Calu3 (cell line): ENCODE measurements around the gene TNRC18. TPM values are rescaled to one million over a fixed set of nuclear protein-coding genes. Genes with fewer than 3 reads are reported as not detected.

Source experiments
- BruUV-seq: library from RNA; stranded (reverse); fragments of 400-500 nt; replicated peaks from 2 replicates; lab custom pipeline; 2021; lab: Mats Ljungman, UMichigan
- CTCF ChIA-PET: fragments of 300-600 bp; sonication (Branson Sonifier 250); formaldehyde crosslinking; loops from one replicate; lab custom pipeline; 2022; ENCODE audit warnings: antibody characterized with exemption; lab: Charles Lee
- DNase-seq: peaks from one replicate; pipeline ENCODE4 v3.0.0; 2022
- H3K27ac Mint-ChIP-seq: one replicate; pipeline ENCODE4 v1.8.0; 2022; ENCODE audit warnings: mixed read lengths; ENCODE audit not compliant: unreplicated experiment
- H3K27me3 Mint-ChIP-seq: one replicate; pipeline ENCODE4 v1.8.0; 2022; ENCODE audit warnings: mixed read lengths; ENCODE audit not compliant: unreplicated experiment
- H3K36me3 Mint-ChIP-seq: one replicate; pipeline ENCODE4 v1.8.0; 2022; ENCODE audit warnings: mild to moderate bottlenecking, moderate library complexity, mixed read lengths; ENCODE audit not compliant: insufficient read depth, unreplicated experiment
- H3K4me1 Mint-ChIP-seq: one replicate; pipeline ENCODE4 v1.8.0; 2022; ENCODE audit warnings: mild to moderate bottlenecking, low read depth, mixed read lengths; ENCODE audit not compliant: unreplicated experiment
- H3K4me3 Mint-ChIP-seq: one replicate; pipeline ENCODE4 v1.8.0; 2022; ENCODE audit warnings: mild to moderate bottlenecking, low read depth, moderate library complexity, mixed read lengths; ENCODE audit not compliant: unreplicated experiment
- H3K9me3 Mint-ChIP-seq: one replicate; pipeline ENCODE4 v1.8.0; 2022; ENCODE audit warnings: low read depth, mixed read lengths; ENCODE audit not compliant: unreplicated experiment
- CTCF ChIP-seq: fragments of 200-600 bp; IDR thresholded peaks from one replicate; pipeline ENCODE4 v1.8.0; 2022; ENCODE audit warnings: antibody characterized with exemption; ENCODE audit not compliant: unreplicated experiment
- intact Hi-C: fragments of 100-400 bp; cut with micrococcal nuclease; formaldehyde crosslinking; loops from one replicate; pipeline ENCODE4 v1.10.0; 2022; ENCODE audit not compliant: unreplicated experiment
- total RNA-seq: library from RNA; stranded (reverse); gene quantifications from 2 replicates; pipeline ENCODE4 v1.2.3, GENCODE V29; 2022

Gene TNRC18
- total RNA-seq, 1 experiment from 2014 or later, result 213 TPM

- no peak overlapping the region for H3K4me3 Mint-ChIP-seq
- no peaks in the 10 kb centered on the region for H3K4me1 Mint-ChIP-seq
- BruUV-seq, result no TSS peak
- H3K9me3 Mint-ChIP-seq, result no peaks in the 10 kb centered on the region
- DNase-seq, result no peak
- no peak overlapping the region for H3K27ac Mint-ChIP-seq
- no peaks in the 10 kb centered on the region for H3K27me3 Mint-ChIP-seq
- intact Hi-C loops, result no loop called here
- peaks cover 58% of the 10 kb centered on the region for H3K36me3 Mint-ChIP-seq
- CTCF ChIA-PET, result interaction anchor here (0.6 kb wide), 1 partner anchor 20 kb away, joined by 4 read pairs; no protein-coding TSS in a partner anchor
- no peak for TF ChIP-seq CTCF
Measured at GRCh38 chr7:5349437-5350173, 74.0 kb downstream of the TNRC18 start.

- H3K9me3 Mint-ChIP-seq, result no peaks in the 10 kb centered on the region
- BruUV-seq, result no TSS peak
Measured at GRCh38 chr7:5349005-5349380, 74.6 kb downstream of the TNRC18 start.

GRCh38 chr7:5348134-5349004 is 75.3 kb downstream of the TNRC18 start:
- Mint-ChIP-seq H3K4me3 (no peak overlapping the region), H3K4me1 (no peaks in the 10 kb centered on the region), H3K27me3 (no peaks in the 10 kb centered on the region), H3K36me3 (peaks cover 57% of the 10 kb centered on the region), H3K9me3 (no peaks in the 10 kb centered on the region), H3K27ac (no peak overlapping the region)
- no peak for TF ChIP-seq CTCF
- DNase-seq, result no peak
- intact Hi-C loops, result no loop called here
- no TSS peak for BruUV-seq
- CTCF ChIA-PET, result no interaction called here

More at GRCh38 chr7:5349005-5349380, 74.6 kb downstream of the TNRC18 start:
- TF ChIP-seq CTCF, result no peak
- Mint-ChIP-seq H3K36me3 (peaks cover 58% of the 10 kb centered on the region), H3K27me3 (no peaks in the 10 kb centered on the region), H3K27ac (no peak overlapping the region), H3K4me3 (no peak overlapping the region), H3K4me1 (no peaks in the 10 kb centered on the region)
- CTCF ChIA-PET, result no interaction called here
- intact Hi-C loops, result no loop called here
- DNase-seq, result no peak

- H3K4me3 Mint-ChIP-seq, result no peak overlapping the region
- CTCF ChIA-PET, result no interaction called here
- no peak for TF ChIP-seq CTCF
- H3K27me3 Mint-ChIP-seq, result no peaks in the 10 kb centered on the region
- no peak overlapping the region for H3K27ac Mint-ChIP-seq
- H3K9me3 Mint-ChIP-seq, result no peaks in the 10 kb centered on the region
- intact Hi-C loops, result no loop called here
- H3K4me1 Mint-ChIP-seq, result no peaks in the 10 kb centered on the region
- peaks cover 59% of the 10 kb centered on the region for H3K36me3 Mint-ChIP-seq
- no TSS peak for BruUV-seq
- no peak for DNase-seq
Measured at GRCh38 chr7:5345671-5346070, 78.0 kb downstream of the TNRC18 start.
